ENCODE data around the gene SH2D1A.
"Not testable (repeated sequence)": the region's sequence is repeated elsewhere in the genome, so short reads cannot be mapped to it uniquely, and the experiment has no call there.

The SH2D1A gene

GRCh38 chrX:124358800-124359383 is 12.5 kb downstream of the SH2D1A start:
- DNase-seq: peak; percentile 52

GRCh38 chrX:124362072-124362471 is 15.7 kb downstream of the SH2D1A start:
- no peak for DNase-seq

- no peak for DNase-seq
Measured at GRCh38 chrX:124362761-124363160, 16.4 kb downstream of the SH2D1A start.

- DNase-seq: no peak
Measured at GRCh38 chrX:124369722-124370121, 23.4 kb downstream of the SH2D1A start.

- no peak for DNase-seq
Measured at GRCh38 chrX:124373348-124373747, 27.0 kb downstream of the SH2D1A start.

- DNase-seq: no peak
Measured at GRCh38 chrX:124378643-124379042, 32.3 kb downstream of the SH2D1A start.

GRCh38 chrX:124383354-124383753 is 37.0 kb downstream of the SH2D1A start:
- DNase-seq: no peak

- no peak for DNase-seq
Measured at GRCh38 chrX:124386401-124386800, 40.0 kb downstream of the SH2D1A start.

- peak; percentile 74 for DNase-seq
Measured at GRCh38 chrX:124388562-124388961, 42.2 kb downstream of the SH2D1A start.

GRCh38 chrX:124392794-124393193 is 46.4 kb downstream of the SH2D1A start:
- no peak for DNase-seq

GRCh38 chrX:124393238-124393637 is 46.9 kb downstream of the SH2D1A start:
- DNase-seq: peak; percentile 36

GRCh38 chrX:124393659-124394058 is 47.3 kb downstream of the SH2D1A start:
- peak; percentile 25 for DNase-seq

- no peak for DNase-seq
Measured at GRCh38 chrX:124395145-124395880, 49.0 kb downstream of the SH2D1A start.

GRCh38 chrX:124401696-124402095 is 55.3 kb downstream of the SH2D1A start:
- DNase-seq: no peak

GRCh38 chrX:124405868-124406267 is 59.5 kb downstream of the SH2D1A start:
- DNase-seq: no peak

GRCh38 chrX:124406294-124407014 is 60.1 kb downstream of the SH2D1A start:
- peak; percentile 86 for DNase-seq

- DNase-seq: no peak
Measured at GRCh38 chrX:124407226-124407625, 60.9 kb downstream of the SH2D1A start.

- DNase-seq: not testable (repeated sequence)
Measured at GRCh38 chrX:124408380-124408779, 62.0 kb downstream of the SH2D1A start.

- DNase-seq: no peak
Measured at GRCh38 chrX:124413244-124413643, 66.9 kb downstream of the SH2D1A start.

- no peak for DNase-seq
Measured at GRCh38 chrX:124414281-124414680, 67.9 kb downstream of the SH2D1A start.

GRCh38 chrX:124415115-124415800 is 68.9 kb downstream of the SH2D1A start:
- no peak for DNase-seq

- no peak for DNase-seq
Measured at GRCh38 chrX:124421898-124422655, 75.7 kb downstream of the SH2D1A start.
